ENCODE measurements around the gene KCNC1.

The KCNC1 gene

DNA sequence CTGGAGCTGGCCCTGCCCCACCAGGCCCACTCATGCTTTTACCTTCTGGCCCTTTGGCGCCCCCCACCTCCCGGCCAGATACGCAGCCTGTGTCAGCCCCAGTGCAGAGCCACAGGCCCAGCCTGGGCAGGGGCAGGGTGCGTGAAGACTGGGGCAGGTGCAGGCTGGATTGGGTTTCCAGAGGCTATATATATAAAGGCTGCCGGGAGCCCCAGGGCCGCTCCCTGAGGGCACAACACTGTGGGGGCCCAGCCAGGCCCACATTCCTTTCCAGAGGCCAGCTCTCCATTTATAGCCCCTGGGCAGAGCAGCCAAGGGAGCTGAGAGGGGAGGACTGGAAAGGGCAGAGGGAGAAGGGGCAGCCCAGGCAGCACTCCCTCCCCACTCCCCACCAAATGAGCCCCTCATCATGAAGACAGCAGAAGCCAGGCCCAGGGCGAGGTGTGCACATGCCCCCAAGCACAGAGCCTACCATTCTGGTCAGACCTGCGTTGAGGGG, 20.2 kb upstream of the KCNC1 start:
- Histone ChIP-seq H3K27me3 (ENCODE audit: insufficient read depth, low read length) (no peaks in the 10 kb centered on the region), H3K4me2 (ENCODE audit: low read length) (no peak overlapping the region), H3K9me3 (ENCODE audit: low read length) (no peaks in the 10 kb centered on the region), H3F3A (ENCODE audit: insufficient read depth, low read length) (no peaks in the 10 kb centered on the region), H2AFZ (ENCODE audit: low read length) (no peak overlapping the region), H3K4me3 (ENCODE audit: low read depth, low read length, poor library complexity, severe bottlenecking) (no peak overlapping the region), H3K9ac (ENCODE audit: low read length) (no peak overlapping the region), H3K79me2 (ENCODE audit: insufficient read depth, low read length) (no peaks in the 10 kb centered on the region), H3K36me3 (ENCODE audit: insufficient read depth, low read length) (no peaks in the 10 kb centered on the region), H3K9me2 (ENCODE audit: low read depth, low read length) (no peaks in the 10 kb centered on the region), H3K4me1 (ENCODE audit: insufficient read depth, low read length, severe bottlenecking) (no peaks in the 10 kb centered on the region), H4K20me1 (ENCODE audit: insufficient read depth, low read length) (no peaks in the 10 kb centered on the region), H3K27ac (ENCODE audit: low read depth, low read length, poor library complexity, severe bottlenecking) (no peak overlapping the region)
- TF ChIP-seq, protein P1, sequence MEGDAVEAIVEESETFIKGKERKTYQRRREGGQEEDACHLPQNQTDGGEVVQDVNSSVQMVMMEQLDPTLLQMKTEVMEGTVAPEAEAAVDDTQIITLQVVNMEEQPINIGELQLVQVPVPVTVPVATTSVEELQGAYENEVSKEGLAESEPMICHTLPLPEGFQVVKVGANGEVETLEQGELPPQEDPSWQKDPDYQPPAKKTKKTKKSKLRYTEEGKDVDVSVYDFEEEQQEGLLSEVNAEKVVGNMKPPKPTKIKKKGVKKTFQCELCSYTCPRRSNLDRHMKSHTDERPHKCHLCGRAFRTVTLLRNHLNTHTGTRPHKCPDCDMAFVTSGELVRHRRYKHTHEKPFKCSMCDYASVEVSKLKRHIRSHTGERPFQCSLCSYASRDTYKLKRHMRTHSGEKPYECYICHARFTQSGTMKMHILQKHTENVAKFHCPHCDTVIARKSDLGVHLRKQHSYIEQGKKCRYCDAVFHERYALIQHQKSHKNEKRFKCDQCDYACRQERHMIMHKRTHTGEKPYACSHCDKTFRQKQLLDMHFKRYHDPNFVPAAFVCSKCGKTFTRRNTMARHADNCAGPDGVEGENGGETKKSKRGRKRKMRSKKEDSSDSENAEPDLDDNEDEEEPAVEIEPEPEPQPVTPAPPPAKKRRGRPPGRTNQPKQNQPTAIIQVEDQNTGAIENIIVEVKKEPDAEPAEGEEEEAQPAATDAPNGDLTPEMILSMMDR (IDR thresholded peaks at IDR 0.05; ENCODE audit: low read length), result no peak
- no peak for TF ChIP-seq EZH2 (IDR thresholded peaks at IDR 0.05; ENCODE audit: borderline replicate concordance, low read length)

DNA sequence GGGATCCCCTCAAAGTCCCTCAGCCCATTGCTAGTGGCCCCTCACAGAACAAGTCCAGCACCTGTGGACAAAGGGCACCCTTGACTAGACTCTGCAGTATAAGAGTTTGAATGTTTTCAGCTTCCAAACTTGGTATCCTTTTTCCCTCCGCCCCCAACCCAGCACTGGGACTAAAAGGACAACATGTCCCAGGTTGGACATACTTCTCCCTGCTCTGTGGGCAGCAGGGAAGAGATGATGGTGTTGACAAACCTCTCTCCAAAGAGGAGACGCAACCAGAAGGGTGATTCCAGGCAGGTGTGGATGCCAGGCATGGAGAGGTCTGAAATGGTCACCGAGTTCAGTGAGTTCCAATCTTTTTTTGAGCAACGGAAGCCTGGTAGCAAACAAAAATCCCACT, 19.7 kb upstream of the KCNC1 start:
- Histone ChIP-seq H3K9ac (ENCODE audit: low read length) (no peak overlapping the region), H3K27me3 (ENCODE audit: insufficient read depth, low read length) (no peaks in the 10 kb centered on the region), H3K4me2 (ENCODE audit: low read length) (no peak overlapping the region), H3K36me3 (ENCODE audit: insufficient read depth, low read length) (no peaks in the 10 kb centered on the region), H3K4me3 (ENCODE audit: low read depth, low read length, poor library complexity, severe bottlenecking) (no peak overlapping the region), H2AFZ (ENCODE audit: low read length) (no peak overlapping the region), H4K20me1 (ENCODE audit: insufficient read depth, low read length) (no peaks in the 10 kb centered on the region), H3K9me3 (ENCODE audit: low read length) (no peaks in the 10 kb centered on the region), H3K9me2 (ENCODE audit: low read depth, low read length) (no peaks in the 10 kb centered on the region), H3K4me1 (ENCODE audit: insufficient read depth, low read length, severe bottlenecking) (no peaks in the 10 kb centered on the region), H3F3A (ENCODE audit: insufficient read depth, low read length) (no peaks in the 10 kb centered on the region), H3K79me2 (ENCODE audit: insufficient read depth, low read length) (no peaks in the 10 kb centered on the region), H3K27ac (ENCODE audit: low read depth, low read length, poor library complexity, severe bottlenecking) (no peak overlapping the region)
- TF ChIP-seq, protein P1 (IDR thresholded peaks at IDR 0.05; ENCODE audit: low read length), result no peak
- TF ChIP-seq EZH2 (IDR thresholded peaks at IDR 0.05; ENCODE audit: borderline replicate concordance, low read length), result no peak

DNA sequence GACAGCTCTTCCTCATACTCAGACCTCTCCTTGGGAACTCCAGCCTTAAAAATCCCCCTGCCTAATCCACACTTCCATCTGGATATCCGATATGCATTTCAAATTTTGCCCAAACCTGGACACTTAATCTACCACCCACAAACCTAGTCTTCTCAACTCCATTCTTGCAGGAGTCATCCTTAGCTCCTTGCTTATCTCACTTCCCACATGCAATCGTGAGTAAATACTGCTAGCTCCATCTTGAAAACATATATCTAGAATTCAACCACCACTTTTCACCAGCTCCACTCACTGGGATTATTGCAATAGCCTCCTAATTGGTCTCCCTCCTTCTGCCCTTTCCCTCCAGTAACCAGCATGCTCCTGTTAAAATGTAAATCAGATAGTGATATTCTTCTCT, 17.8 kb upstream of the KCNC1 start:
- no peak overlapping the region for H3K4me2 ChIP-seq (ENCODE audit: low read length)
- no peaks in the 10 kb centered on the region for H3K9me3 ChIP-seq (ENCODE audit: low read length)
- no peak overlapping the region for H3K9ac ChIP-seq (ENCODE audit: low read length)
- no peak overlapping the region for H3K4me3 ChIP-seq (ENCODE audit: low read depth, low read length, poor library complexity, severe bottlenecking)
- H4K20me1 ChIP-seq (ENCODE audit: insufficient read depth, low read length), result no peaks in the 10 kb centered on the region
- no peak overlapping the region for H3K27ac ChIP-seq (ENCODE audit: low read depth, low read length, poor library complexity, severe bottlenecking)
- no peak overlapping the region for H2AFZ ChIP-seq (ENCODE audit: low read length)
- no peaks in the 10 kb centered on the region for H3K4me1 ChIP-seq (ENCODE audit: insufficient read depth, low read length, severe bottlenecking)
- no peaks in the 10 kb centered on the region for H3K9me2 ChIP-seq (ENCODE audit: low read depth, low read length)
- H3K36me3 ChIP-seq (ENCODE audit: insufficient read depth, low read length), result no peaks in the 10 kb centered on the region
- no peak for TF ChIP-seq EZH2 (IDR thresholded peaks at IDR 0.05; ENCODE audit: borderline replicate concordance, low read length)
- TF ChIP-seq, protein P1 (IDR thresholded peaks at IDR 0.05; ENCODE audit: low read length), result no peak
- H3K79me2 ChIP-seq (ENCODE audit: insufficient read depth, low read length), result no peaks in the 10 kb centered on the region
- no peaks in the 10 kb centered on the region for H3F3A ChIP-seq (ENCODE audit: insufficient read depth, low read length)
- no peaks in the 10 kb centered on the region for H3K27me3 ChIP-seq (ENCODE audit: insufficient read depth, low read length)

All from OCI-LY1 (cell line).